CD1c-positive myeloid dendritic cell (primary cell): ENCODE measurements around the gene ZBTB7A.

Experiments used
- DNase-seq: peaks from one replicate; pipeline ENCODE4 v3.0.0-alpha.2; 2016; ENCODE audit errors: extremely low spot score

Gene ZBTB7A

DNA sequence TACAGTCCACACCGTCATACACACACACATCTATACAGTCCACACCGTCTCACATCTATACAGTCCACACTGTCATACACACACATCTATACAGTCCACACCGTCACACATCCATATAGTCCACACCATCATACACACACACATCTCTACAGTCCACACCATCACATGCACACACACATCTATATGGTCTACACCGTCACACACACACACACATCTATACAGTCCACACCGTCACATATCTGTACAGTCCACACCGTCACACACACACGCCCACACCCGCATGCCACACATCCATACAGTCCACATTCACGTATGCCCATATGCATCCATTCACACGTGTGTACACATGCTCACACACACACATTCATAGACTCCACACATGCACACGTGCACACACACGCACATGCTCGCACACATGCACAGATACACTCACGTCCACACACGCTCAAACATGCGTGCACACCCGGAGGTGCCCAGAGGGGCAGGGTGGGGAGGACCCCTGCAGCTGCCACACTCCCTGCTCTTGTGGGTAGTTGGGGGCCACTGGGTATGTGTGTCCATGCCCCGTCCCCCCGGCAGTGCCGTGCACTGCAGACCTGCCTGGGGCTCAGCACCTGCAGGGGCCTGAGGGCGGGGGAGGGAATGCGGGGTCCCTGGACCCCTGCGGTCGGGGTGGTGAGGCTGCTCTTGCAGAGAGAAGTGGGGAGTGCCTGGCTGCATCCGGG, 30.0 kb downstream of the ZBTB7A start:
- no peak for DNase-seq

DNA sequence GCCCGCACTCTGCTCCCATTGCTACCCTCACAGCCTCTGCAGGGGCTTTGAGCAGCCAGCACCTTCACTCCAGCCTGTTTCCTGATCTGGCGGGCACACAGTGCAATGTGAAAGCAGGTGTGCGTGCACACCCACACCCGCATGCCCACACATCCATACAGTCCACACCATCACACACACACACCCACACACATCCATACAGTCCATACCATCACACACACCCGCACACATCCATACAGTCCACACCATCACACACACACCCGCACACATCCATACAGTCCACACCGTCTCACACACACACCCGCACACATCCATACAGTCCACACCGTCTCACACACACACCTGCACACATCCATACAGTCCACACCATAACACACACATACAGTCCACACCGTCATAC, 31.1 kb downstream of the ZBTB7A start:
- DNase-seq = no peak

DNA sequence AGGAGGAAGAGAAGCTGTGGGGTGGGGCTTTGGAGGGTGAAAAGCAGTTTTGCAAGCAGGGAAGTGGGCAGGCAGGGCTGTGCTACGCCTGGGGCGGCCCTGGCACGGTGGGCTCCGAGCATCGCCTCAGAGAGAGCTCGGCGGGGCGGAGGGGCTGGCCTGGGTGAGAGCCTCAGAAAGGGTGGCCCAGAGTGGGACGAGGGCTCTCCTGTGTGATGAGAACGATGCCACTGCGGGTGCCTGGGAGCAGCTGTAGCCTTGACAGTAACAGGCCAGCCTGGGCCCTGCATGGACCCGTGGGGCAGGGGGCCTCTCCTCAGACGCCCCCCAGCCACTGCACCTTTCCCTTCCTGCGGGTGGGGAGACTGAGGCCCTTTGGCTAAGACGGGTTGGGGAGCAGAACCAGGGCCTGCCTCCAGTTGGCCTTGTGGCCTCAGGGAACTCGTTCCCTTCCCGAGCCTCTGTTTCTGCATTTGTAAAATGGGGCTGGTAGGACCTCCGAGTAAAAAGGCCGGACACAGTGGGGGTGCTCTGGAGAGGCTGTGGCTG, 31.6 kb downstream of the ZBTB7A start:
- no peak for DNase-seq

DNA sequence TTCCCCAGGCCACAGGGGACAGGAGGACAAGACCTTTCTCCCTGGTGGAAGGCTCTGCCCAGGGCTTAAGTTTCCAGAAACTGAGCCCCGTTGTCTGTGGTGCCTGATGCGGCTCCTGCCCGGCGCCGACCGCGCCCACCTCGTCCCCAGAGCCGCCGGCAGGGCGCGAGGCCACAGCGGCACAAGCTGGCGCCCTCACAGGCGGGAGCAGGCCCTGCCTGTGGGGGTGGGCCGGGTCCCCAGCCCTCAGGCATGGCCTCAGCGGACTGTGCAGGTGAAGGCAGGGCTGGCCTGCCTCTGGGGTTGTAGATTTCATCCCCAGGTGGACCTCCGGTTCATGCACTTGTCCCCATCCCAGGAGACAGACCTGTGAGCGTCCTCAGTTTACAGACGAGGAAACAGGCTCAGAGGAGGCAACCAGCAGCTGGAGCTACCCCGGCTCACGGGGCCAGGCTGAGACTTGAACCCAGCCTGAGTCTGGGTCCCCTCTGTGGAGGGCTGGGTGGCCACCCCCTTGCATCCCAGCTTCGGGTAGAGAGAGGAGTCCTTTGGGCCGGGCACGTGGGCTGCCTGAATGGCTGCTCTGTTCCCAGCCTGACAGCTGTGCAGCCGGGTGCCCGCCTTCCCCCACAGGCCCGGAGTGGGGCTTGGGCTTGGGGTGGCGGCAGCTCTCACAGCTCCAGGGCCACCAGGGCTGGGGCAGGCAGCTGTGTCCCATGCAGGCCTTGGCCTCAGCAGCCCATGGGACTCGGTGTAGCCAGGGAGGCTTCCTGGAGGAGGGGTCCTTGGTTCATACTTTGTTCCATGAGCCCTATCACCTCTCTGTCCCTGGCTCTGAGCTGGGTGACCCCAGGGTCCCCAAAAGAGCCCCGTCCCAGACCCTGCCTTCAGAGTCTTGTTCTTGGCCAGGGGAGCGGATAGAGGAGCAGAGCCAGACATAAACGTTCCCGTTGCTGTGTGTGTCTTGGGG, 32.4 kb downstream of the ZBTB7A start:
- no peak for DNase-seq

DNA sequence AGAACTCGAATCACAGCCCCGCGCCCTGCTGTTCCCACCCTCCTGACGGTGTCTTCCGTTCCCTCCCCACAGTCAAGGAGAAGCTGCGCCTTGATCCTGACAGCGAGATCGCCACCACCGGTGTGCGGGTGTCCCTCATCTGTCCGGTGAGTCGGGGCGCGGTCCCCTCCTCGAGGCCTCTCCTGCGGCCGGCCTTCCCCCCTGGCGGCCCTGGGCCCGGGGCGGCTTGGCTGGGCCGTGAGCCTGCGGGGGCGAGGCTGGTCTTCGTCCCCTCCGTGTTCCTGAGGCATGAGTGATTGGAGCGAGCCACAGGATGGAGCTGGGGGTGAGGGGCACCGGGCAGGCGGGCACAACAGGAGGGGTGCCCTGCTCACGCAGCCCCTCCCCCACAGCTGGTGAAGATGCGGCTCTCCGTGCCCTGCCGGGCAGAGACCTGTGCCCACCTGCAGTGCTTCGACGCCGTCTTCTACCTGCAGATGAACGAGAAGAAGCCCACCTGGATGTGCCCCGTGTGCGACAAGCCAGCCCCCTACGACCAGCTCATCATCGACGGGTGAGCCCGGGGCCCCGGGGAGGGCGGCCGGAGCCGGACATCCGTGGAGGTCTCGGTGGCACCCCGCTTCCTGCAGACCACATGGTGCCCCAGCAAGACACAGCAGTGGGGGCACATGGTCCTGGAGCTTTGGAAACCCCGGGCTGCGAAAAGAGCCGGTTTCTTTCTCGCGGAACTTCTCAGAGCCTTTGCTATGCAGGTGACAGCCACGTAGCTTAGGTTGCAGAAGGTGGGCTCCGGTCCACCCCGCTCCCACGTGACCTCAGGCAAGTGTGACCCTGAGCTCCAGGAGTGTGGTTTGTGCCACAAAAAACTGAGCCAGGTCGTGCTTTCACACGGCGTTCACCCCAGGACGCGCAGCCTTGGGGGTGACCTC, 33.4 kb downstream of the ZBTB7A start:
- DNase-seq = no peak

DNA sequence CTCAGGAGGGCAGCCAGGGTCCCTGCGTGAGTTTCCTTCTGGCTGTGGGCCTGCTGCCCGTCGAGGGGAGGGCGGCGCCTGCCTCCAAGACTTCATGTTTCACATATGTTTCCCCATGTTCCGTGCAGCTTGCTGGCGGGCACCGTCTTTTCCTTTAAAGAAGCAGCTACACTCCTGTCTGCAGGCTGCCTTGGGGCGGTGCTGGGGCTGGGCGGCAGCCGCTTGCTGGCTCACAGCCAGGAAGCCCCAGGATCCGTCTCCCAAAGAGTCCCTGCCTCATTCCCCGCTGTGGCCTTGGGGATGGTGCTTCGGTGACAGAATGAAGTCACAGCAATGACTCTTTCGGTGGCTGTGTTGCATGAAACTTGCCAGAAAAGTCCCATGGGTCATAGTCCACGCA, 34.3 kb downstream of the ZBTB7A start:
- no peak for DNase-seq

DNA sequence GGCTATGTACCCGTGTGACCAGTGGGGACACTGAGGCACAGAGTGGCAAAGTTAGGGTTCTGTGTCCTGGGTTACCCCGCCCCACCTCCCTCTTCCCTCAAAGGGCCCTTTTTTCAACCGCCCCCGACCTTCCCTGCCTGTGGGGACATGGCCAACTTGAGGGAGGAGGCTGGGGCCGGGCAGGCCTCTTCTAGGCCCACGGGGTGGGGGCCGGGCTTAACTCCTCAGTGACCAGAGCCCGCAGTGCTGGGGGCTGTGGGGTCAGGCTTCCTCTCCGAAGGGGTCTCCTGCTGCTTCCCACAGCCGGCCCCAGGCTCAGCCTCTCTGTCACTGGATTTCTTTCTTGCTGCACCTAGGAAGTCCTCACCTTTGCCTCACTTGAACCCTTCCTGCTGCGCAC, 35.3 kb downstream of the ZBTB7A start:
- no peak for DNase-seq

DNA sequence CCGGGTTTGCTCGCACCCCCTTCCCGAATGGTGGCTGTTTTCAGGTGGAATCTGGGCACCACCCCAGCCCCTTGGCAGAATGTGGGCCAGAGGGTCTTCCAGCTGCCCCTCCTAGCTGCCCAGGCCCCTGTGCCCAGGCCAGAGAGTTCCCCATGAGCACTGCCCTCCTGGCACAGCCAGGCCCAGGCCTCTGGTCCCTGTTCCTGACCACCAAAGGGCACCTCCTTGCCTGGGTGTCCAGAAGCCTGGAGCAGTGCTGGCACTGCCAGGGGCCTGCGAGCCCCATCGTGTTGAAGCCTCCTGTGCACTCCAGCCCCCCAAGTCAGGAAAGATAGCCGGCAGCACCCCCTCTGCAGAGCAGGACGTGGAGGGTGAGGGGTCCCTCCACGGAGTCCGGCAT, 35.7 kb downstream of the ZBTB7A start:
- no peak for DNase-seq

DNA sequence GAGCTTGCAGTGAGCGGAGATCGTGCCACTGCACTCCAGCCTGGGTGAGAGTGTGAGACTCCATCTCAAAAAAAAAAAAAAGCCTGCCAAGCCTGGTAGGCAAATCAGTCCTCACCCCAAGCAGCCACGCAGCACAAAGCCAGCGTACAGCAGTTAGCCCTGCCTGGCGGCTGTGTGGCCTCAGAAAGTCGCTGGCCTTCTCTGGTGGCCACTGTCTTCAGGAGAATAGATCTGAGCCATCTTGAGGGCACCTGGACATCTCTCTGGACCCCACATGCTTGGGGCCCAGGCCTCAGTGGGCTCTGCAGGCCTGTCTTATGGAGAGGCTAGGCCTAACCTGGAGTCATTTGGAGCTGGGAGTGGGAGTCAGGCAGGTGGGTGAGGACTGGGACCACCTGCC, 36.1 kb downstream of the ZBTB7A start:
- DNase-seq = no peak

DNA sequence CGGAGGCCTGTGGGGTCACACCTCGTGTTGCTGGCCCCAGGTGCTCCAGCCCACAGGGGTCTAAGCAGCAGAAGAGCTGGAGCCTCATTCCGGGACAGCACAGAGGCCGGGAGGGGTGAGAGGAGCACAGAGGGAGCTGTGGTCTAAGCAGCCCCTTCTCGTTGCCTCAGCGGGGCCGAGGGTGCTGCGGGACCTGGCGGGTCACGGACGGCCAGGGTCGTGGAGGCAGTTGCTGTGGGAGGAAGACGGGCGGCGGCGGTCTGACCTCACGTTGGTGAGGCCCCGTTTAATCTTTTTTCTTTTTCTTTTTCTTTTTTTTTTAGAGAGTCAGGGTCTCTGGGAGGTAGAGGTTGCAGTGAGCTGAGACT, 37.5 kb downstream of the ZBTB7A start:
- no peak for DNase-seq

DNA sequence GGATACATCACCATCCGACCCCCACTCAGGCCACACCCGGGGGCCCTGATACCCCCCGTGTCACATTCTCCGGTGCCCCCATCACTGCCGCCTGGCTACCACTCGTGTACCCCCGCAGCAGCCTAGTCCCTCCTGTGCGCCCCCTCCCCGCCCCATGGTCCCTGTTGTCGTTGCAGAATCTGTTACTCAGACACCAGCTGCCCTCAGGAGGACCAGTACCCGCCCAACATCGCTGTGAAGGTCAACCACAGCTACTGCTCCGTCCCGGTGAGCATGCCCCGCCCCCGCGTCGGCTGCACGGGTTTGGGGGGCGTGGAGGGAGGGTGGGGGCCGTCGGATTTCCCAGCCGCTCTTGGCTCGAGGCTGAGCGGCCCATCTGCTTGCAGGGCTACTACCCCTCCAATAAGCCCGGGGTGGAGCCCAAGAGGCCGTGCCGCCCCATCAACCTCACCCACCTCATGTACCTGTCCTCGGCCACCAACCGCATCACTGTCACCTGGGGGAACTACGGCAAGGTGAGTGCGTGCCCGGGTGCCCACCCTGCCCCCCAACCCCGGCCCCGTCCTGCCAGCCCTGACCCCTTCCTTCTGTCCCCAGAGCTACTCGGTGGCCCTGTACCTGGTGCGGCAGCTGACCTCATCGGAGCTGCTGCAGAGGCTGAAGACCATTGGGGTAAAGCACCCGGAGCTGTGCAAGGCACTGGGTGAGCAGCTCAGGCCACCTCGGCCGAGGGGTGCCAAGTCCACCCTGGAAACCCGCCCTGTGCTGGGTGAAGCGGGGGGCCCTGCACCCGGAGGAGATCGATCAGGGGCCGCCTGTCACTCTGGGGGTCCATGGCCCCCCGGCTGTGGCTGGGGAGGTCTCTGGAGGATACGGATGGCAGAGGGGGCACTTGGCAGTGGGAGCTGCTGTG, 38.1 kb downstream of the ZBTB7A start:
- DNase-seq = no peak

DNA sequence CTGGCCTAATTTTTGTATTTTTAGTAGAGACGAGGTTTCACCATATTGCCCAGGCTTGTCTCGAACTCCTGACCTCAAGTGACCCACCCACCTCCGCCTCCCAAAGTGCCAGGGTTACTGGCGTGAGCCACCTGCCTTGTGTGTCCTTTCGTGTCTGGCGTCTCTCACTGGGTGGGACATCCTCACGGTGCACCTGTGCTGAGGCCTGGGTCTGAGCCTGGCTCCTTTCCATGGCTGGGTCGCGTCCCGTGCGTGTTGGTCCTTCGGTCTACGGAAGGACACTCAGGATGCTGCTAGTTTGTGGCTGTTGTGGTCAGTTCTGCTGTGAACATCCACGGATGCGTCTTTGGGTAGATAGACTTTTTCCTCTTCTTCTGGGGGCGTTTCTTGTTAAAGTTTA, 39.6 kb downstream of the ZBTB7A start:
- DNase-seq = no peak

DNA sequence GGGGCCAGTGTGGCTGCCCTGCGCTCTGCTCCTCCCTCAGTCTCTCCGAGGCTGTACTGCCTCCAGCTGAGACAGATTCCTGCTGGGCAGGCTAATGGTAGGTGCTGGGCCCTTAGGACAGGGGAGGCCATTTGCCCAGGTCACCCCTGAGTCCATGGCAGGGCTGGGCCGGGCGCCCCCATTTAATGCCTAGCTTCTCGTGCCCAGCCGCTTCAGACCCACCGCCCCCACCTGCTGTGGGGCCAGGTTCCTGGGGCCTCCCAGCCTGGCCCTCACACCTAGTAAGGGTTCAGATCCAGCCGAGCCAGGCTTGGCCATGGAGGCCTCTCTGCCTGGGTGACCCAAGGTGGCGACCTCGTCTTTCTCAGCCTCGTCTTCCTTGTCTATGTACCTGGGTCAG, 41.4 kb downstream of the ZBTB7A start:
- DNase-seq = no peak

DNA sequence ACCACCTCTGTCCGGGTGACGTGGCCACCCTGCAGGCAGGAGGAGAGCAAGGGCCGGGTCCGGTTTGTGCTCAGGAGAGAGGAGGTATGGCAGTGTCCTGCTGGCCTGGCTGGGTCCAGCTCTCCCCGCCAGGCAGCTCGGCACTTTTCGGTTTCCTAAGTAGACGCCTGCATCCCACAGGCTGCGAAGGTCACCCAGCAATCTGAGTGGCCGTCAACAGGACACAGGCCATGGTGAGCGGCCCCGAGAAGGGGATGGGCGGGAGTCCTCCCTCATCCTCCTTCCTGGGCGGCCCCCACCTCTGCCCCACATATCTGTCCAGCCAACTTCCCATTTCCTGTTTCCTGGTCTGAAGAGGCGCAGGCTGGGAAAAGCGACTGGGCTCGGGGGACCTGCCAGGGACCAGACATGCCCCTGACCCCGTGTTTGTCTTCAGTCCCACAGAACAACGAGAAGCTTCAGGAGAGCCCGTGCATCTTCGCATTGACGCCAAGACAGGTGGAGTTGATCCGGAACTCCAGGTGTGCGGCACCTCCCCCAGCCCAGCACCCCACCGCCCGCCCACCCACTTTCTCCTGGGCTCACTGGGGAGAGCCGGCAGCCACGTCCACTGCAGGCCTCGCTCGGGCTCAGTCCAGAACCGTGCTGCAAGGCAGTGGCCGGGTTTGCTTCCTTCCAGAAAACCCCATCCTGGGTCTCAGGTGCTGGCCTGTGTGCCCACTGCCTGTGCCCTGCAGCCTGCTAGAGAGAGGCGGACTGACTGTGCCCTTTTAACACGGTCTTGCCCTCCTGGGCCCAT, 42.9 kb downstream of the ZBTB7A start:
- DNase-seq = no peak

DNA sequence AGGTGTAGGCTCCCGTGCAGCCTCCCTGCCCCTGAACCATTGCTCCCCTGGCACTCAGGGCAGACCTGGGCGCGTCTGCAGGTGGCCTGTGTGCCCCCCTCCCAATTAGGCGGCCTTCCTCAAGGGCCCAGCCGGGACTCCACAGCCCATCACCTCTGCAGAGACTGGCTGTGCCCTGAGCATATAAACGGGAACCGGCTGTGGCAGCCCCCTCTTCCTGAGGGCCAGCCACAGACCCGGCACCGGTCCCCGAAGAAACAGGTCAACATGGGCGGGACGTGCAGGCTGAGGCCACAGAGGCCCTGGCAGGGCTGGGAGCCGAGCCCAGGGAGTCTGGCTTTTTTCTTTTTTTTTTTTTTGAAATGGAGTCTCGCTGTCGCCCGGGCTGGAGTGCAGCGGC, 47.1 kb downstream of the ZBTB7A start:
- DNase-seq = no peak

DNA sequence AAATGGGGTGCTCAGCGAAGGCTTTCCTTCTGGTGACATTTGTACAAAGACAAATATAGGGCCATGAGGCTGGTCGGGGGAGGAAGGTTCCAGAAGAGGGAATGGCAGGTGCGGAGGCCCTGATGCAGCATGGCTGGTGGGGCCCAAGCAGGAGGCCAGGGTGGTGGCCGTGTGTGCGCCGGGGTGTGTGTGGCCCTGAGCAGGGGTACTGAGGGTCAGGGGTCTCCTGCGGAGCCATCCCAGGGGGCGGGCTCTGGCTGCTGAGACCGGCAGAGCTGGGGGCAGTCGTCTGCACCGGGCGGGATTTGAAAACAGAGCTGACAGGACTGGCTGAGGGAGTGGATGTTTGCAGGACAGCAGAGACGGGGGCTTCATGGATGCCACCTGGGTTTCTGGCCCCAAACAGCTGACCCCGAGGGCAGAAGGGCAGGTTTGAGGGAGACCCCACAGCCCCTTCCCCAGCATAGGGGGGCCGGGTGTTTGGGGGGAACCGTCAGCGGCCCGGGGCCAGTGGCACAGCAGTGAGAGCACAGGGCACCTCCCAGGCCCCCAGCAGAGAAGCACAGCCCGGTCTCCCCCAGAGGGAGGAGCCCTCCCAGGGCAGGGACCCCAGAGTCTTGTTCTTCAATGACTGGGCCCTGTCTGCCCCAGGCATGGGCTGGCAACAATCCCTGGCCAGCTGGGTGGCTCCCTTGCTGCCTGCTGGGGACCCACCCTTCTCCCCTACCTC, 47.8 kb downstream of the ZBTB7A start:
- DNase-seq = no peak

DNA sequence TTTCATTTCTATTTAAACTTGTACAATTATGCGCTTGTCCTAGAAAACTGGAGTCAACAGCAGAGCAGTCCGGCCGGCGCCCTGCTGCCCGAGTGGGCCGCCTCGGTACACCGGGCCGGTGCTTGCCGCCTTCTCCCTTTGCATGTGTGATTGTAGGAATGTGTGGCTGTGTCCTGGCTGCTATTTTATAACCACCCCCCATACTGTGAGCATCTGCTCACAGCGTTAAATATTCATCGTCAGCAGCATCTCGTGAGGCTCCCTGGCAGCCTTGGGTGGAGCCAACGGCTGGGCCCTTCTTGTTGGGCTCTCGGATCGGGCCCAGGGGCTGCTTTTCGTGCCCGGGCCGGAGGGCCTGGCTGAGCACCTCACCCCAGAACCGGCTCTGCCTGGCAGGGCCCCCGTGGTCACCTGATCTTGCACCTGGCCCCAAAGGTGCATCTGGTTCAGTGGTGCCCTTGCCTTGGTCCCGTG, 48.5 kb downstream of the ZBTB7A start:
- DNase-seq = no peak

DNA sequence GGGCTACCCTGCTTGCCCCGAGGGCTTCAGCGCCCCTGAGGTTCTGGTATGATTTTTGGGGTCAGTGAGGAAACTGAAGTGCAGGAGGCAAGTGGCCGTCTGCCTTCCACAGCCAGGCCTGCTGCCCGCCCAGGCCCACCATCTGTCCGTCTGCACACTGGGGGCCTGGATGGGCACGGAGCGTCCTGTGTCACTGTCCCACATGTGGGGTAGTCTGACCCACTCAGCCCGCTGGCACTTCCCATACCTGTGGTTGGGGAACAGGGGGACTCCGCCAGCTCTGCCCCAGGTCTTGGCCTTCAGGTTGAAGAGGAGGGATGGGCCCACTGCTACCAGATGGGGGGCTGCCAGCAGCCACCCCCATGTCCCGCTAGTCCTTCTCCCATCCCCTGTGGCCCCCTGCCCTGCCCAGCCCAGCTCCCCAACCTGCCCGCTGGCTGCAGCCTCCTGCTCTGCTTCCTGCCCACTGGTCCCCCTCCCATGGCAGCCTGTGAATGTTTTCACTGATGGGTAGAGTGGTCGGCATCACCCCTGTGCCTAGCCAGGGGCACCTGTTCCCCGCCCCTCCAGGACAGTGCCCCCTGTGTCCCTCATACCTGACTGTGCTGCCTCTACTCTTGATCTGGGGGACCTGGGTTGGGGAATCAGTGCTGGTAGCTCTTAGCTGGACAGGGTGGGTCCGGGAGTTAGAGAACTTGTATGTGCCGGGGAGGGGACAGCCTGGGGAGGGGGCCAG, 49.6 kb downstream of the ZBTB7A start:
- DNase-seq = no peak
